Keratinocyte (primary cell): ENCODE data around the gene RAB44.

ENCODE experiments used
- CTCF ChIP-seq, 3 experiments: IDR thresholded peaks in 1 of 3; conservative IDR thresholded peaks in 1 of 3; optimal IDR thresholded peaks in 1 of 3; 2 replicates in 2 of 3; 3 replicates in 1 of 3; pipeline versions ENCODE3 to v1.5.1; 2011; ENCODE audit warnings: low read length in 3 of 3, mild to moderate bottlenecking in 3 of 3, moderate library complexity in 2 of 3, control low read depth in 1 of 3, inconsistent platforms in 1 of 3; ENCODE audit not compliant: insufficient read depth in 2 of 3; ENCODE audit errors: extremely low read depth in 1 of 3
- EZH2 ChIP-seq: IDR thresholded peaks from one replicate; pipeline ENCODE4 v1.6.1; 2012; ENCODE audit warnings: inconsistent platforms, mild to moderate bottlenecking, low read length, moderate library complexity

DNA sequence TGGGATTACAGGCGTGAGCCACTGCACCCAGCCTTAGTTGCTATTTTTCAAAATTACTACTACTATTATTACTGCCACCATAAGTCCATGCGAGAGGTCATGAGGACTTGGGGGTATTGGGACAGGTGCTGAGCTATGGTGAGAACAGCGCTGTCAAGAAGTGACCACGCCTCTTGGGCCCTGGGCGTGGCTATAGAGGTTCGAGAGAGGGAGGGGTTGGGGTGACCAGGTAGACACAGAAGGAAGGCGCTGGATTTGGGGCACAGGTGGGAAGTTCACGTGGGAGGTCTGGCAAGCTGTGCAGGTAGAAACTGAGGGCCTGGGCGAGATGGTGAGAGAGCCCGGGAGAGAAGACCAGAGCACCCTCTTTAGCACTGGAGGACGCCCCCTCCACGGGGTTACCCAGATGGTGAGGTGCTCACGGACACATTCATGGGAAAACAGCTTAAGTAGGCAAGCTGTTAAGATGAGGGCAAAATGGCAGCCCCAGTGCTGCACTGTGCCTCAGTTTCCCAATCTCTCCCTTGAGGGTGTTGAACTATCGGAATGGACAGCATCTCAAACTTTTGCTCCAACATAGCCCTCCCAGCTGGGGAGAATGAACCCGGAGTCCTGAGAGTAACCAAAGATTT lies 61.0 kb downstream of the RAB44 start:
- no peak for TF ChIP-seq CTCF (optimal IDR thresholded peaks at IDR 0.05 in 1 of 3, IDR thresholded peaks at IDR 0.05 in 1 of 3, conservative IDR thresholded peaks at IDR 0.05 in 1 of 3; ENCODE audit: extremely low read depth in 1 of 3, insufficient read depth in 2 of 3, low read length in 3 of 3)
- no peak for TF ChIP-seq EZH2
